HG03460 (cell line): Measurements from ENCODE around the gene APOBR.
"Not testable (repeated sequence)": the region's sequence is repeated elsewhere in the genome, so short reads cannot be mapped to it uniquely, and the experiment has no call there.

Source experiments
- ATAC-seq: cut with Tn5 transposase; IDR thresholded peaks from one replicate; pipeline ENCODE4 v1.9.1; 2021; ENCODE audit not compliant: unreplicated experiment

Gene APOBR

DNA sequence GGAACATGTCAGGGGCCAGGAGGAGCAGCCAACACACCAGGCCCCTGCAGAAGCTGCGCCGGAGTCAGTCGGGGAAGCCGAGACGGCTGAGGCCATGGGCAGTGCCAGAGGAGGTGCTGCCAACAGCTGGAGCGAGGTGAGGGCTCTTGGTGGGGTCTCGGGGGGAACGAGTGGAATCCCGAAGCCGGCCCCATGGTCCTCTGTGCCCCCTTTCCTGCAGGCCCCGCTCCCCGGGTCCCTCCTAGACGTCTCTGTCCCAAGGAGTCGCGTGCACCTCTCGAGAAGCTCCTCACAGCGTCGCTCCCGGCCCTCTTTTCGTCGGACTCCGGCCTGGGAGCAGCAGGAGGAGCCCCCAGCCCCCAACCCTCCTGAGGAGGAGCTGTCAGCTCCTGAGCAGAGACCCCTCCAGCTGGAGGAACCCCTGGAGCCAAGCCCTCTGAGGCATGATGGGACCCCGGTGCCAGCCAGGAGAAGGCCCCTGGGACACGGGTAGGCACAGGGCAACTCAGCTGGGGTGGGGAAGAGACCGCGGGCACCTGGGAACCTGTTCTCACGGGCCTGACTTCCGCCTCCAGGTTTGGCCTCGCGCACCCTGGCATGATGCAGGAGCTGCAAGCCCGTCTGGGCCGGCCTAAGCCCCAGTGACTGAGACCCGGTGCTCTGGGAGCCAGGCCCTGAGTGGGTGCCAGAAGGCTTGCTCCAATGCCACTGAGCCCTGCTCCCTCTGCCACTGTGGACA lies 3.6 kb downstream of the APOBR start:
- ATAC-seq: no peak

- ATAC-seq: no peak
Observed at GRCh38 chr16:28498666-28499381, 4.4 kb downstream of the APOBR start.

- ATAC-seq: no peak
Observed at GRCh38 chr16:28499854-28500253, 5.4 kb downstream of the APOBR start.

DNA sequence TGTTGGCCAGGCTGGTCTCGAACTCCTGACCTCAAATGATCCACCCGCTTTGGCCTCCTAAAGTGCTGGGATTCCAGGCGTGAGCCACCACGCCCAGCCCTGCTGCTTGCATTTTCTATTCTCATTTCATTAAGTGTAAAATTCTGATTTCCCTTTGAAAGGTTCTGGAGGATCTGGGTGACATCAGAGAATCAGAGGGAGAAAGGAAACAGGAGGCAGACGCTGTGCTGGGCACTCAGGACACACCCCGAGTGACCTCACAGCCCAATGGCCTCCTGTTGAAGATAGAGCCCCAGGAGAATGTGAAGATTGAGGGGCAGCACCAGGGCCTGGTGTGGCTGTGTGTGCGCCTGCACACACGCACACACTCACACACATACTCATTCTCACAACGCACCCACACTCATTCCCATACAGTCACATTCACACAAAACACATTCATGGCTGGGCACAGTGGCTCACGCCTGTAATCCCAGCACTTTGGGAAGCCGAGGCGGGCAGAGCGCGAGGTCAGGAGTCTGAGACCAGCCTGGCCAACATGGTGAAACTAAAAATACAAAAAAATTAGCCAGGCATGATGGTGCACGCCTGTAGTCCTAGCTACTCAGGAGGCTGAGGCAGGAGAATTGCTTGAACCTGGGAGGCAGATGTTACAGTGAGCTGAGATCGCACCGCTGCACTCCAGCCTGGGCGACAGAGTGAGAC lies 6.2 kb downstream of the APOBR start:
- ATAC-seq: not testable (repeated sequence)

DNA sequence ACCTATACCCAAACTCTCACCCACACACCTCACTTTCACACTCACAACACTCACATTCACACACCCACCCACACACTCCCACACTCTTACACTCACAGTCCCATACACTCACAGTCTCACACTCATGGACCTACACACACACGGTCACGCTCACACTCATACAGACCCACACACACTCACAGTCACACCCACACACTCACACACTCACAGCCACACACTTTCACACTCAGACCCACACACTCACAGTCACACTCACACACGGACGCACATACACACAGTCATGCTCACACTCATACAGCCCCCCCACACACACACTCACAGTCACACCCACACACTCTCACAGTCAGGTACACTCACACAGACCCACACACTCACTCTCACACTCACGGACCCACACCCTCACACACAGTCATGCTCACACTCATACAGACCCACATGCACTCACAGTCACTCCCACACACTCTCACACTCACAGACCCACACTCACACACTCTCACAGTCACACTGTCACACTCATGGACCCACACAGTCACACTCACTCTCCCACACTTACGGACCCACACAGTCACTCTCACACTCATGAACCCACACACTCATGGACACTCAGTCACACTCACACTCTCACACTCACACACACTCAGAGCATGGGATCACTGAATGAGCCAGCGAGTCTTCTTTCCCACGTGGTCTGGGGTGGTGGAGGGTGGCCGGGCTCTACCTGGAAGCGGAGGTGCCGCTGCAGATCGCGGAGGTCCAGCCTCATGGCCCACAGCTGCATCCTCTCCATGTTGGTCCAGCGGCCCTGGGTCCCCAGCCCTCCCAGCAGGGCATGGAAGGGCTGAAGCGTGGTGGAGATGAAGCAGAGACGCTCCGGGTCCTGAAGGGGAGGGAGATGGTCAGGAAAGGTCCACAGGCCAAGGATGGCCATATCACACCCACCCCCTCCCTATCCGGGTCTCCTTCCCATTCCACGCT lies 7.1 kb downstream of the APOBR start:
- no peak for ATAC-seq

DNA sequence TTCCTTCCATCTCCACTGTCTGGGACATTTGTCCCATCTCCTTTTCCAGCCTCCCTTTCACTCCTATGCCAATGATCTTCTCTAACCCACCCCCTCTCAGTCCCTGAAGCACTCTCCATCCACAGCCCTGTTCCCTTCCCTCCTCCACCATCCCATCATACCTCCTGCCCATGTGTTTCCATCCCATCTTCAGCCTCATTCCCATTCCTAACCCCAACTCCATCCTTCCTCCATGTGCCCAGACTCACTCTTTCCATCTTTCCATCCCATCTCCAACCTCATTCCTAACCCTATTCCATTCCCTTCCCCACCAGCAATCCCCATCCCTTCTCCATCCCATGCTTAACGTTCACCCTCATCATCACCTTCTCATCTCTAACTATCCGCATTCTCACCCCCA lies 7.8 kb downstream of the APOBR start:
- ATAC-seq: no peak

GRCh38 chr16:28503470-28504259 lies 9.2 kb downstream of the APOBR start:
- ATAC-seq: no peak

DNA sequence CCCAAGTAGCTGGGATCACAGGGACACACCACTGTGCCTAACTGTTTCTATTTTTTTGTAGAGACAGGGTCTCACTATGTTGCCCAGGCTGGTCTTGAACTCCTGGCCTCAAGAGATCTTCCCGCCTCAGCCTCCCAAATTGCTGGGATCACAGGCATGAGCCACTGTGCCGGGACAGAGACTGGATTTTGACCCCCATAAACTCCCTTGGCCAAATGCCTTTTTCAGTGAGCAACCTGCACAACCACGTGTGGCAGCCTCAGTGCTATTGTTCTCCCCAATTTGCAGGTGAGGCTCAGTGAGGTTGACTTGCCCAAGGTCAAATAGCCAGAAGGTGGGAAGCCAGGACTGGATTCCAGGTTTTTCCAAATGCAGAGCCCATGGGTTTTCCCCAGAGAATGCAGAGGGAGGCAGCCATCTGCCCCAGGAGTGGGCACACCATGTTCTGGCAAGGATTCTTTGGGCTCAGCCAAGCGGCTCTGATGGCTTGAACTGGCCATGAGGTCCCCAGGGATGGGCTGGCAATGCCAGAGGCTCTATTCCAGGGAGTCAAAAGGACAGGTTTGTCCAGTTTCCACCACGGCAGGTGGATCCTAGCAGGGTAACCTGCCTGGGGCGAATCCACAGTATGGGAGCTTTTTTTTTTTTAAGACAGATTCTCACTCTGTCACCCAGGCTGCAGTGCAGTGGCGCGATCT lies 10.4 kb downstream of the APOBR start:
- ATAC-seq: no peak

- ATAC-seq: no peak
Observed at GRCh38 chr16:28505489-28506137, 11.2 kb downstream of the APOBR start.

- no peak for ATAC-seq
Observed at GRCh38 chr16:28511031-28511430, 16.6 kb downstream of the APOBR start.

- no peak for ATAC-seq
Observed at GRCh38 chr16:28511801-28512789, 17.7 kb downstream of the APOBR start.

DNA sequence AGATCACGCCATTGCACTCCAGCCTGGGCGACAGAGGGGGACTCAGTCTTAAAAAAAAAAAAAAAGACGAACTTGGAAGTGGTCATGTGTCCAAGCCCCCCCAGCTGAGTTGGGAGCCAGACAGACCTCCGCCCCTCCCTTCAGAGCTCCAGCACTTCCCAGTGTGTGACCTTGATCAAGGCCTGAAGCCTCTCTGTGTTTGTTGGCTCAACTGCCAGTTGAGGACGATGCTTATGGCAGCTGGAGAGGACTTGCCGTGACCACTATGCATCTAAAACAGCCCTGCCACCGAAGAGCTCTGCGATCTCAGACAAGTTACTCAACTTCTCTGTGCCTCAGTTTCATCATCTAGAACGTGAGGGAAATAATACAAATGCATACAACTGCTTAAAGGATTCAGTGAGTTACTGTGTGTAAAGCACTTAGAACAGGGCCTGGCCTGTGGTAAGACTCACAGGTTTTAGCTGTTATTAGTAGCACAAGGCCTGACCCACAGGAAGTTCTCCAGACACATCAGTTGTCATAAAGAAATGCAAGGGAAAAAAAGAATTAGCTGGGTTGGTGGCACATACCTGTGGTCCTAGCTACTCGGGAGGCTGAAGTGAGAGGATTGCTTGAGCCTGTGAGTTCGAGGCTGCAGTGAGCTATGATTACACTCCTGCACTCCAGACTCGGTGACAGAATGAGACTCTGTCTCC lies 19.2 kb downstream of the APOBR start:
- ATAC-seq: no peak

DNA sequence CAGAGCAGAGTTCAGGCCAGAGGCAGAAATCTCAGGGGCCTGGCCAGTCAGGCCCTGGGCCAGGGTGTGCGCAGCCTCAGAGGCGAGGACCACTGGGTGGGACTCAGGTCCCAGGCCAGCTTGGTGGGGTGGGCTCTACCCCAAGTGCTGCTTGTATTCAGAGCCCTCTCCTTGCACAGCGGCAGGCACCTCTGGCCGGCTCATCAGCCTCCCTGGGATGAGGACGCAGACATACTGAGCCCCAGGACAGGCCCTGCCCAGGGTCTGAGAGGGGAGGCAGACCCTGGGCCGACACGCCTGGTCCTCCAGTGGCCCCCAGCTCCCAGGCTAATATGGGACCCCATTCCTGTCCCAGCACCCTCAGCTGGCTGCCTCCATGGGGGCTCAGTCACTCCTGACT lies 19.8 kb downstream of the APOBR start:
- ATAC-seq: no peak

DNA sequence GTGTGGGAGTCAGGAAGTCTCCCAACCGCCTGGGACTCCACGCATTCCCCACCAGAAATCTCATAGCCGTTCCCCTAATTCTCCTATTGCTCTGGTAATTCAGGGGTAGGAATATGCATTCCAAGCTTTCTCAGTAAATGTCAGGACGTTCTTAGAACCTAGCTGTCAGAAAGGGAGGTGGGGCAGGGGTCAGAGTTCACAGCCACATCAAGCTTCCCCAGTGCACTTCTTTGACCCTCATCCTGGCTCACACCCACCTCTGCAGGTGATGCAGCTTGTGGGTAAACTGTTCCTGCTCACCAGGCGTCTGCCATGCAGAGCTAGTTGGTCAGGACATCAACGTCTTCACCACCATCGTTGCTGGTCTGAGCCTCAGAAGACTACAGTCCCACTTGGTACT lies 26.2 kb downstream of the APOBR start:
- no peak for ATAC-seq

GRCh38 chr16:28521436-28521835 lies 27.0 kb downstream of the APOBR start:
- no peak for ATAC-seq

DNA sequence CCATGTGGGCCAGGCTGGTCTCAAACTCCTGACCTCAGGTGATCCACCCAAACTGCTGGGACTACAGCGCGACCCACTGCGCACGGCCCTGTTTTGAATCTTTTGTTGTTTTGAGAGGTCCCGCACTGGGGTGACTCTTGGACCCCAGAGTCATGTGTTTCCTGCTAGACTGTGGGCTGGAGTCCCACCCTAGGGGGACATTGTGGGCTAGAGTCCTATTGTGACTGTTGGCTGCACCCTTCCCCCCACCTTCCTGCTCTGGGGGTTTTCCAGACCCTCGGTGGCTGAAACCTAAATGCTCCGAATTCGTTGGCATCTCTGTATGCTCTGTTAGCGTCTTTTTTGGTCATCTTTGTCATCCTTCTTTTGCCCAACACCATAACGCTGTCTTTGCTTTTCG lies 28.3 kb downstream of the APOBR start:
- ATAC-seq: no peak

DNA sequence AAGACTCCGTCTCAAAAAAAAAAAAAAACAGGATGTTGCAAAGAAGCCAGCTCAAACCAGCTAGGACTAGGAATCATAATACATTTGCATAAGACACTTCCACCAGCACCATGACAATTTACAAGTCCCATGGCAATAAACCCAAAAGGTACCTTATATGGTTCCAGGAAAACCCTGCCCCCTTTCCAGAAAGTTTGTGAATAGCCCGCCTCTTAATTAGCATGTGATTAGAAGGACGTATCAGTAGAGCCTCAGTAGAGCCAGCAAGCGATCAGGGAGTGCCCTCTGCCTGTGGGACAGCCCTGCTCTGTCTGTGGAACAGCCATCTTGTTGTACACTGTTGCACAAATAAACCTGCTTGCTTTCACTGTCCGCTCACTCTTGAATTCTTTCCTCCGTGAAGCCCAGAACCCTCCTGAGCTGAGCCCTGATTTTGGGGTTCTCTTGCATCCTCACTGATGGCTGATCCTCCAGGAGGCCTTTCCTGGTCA lies 30.3 kb downstream of the APOBR start:
- ATAC-seq: no peak
